ENCODE results near the gene HRH3.

- TF ChIP-seq CTCF (conservative IDR thresholded peaks at IDR 0.05 in 1 of 2, IDR thresholded peaks at IDR 0.05 in 1 of 2; ENCODE audit: extremely low read depth in 1 of 2, insufficient read depth in 1 of 2, low read depth in 1 of 2, low read length in 2 of 2) (no peak), EZH2 (IDR thresholded peaks at IDR 0.05; ENCODE audit: borderline replicate concordance, low read length) (no peak)
Observed at GRCh38 chr20:62195736-62196135, 24.3 kb downstream of the HRH3 start.
